IMR-90 (cell line): ENCODE measurements around the gene TFAM. TPM values are rescaled to one million over a fixed set of nuclear protein-coding genes. Genes with fewer than 3 reads are reported as not detected.

Experiments
- ATAC-seq: fragments of 200-7000 bp; cut with Tn5 transposase; 2 replicates; pipeline ENCODE4 v1.9.1; 2020; ENCODE audit warnings: low read depth, mild to moderate bottlenecking, moderate library complexity
- BruUV-seq: library from RNA; stranded (reverse); fragments of 400-500 nt; replicated peaks from 2 replicates; lab custom pipeline; 2021; lab: Mats Ljungman, UMichigan
- CTCF ChIA-PET: fragments of 300-600 bp; formaldehyde crosslinking; extraction: SDS; loops from one replicate; lab custom pipeline; 2021; ENCODE audit warnings: antibody characterized with exemption; lab: Yijun Ruan, JAX
- POLR2A ChIA-PET: fragments of 300-600 bp; sonication (Branson Sonifier 250); formaldehyde crosslinking; loops from one replicate; lab custom pipeline; 2022; ENCODE audit warnings: antibody characterized with exemption; ENCODE audit not compliant: unreplicated experiment; lab: Charles Lee
- DNase-seq: peaks from one replicate; pipeline ENCODE4 v3.0.0; 2013
- H2AFZ ChIP-seq: replicated peaks from 2 replicates; pipeline ENCODE3; 2013; ENCODE audit warnings: low read length, mild to moderate bottlenecking; ENCODE audit not compliant: poor library complexity
- H2AK5ac ChIP-seq: 2 replicates; pipeline ENCODE4 v1.6.1; 2013; ENCODE audit warnings: low read depth, low read length, inconsistent platforms
- H2AK9ac ChIP-seq: replicated peaks from 2 replicates; pipeline ENCODE3; 2013; ENCODE audit warnings: mild to moderate bottlenecking, low read depth, low read length, moderate library complexity; ENCODE audit not compliant: poor library complexity
- H2BK120ac ChIP-seq: 2 replicates; pipeline ENCODE4 v1.6.1; 2013; ENCODE audit warnings: low read depth, low read length, inconsistent platforms
- H2BK15ac ChIP-seq: 3 replicates; pipeline ENCODE4 v1.6.1; 2013; ENCODE audit warnings: low read depth, low read length, inconsistent platforms
- H2BK20ac ChIP-seq: 2 replicates; pipeline ENCODE4 v1.6.1; 2013; ENCODE audit warnings: low read depth, mild to moderate bottlenecking, inconsistent platforms, low read length, moderate library complexity
- H2BK5ac ChIP-seq: 2 replicates; pipeline ENCODE4 v1.6.1; 2013; ENCODE audit warnings: mild to moderate bottlenecking, low read depth, low read length, inconsistent platforms; ENCODE audit not compliant: poor library complexity, severe bottlenecking
- H3K14ac ChIP-seq: replicated peaks from 2 replicates; pipeline ENCODE4 v1.6.1; 2013; ENCODE audit warnings: low read depth, low read length, inconsistent platforms
- H3K18ac ChIP-seq: 2 replicates; pipeline ENCODE4 v1.6.1; 2013; ENCODE audit warnings: low read depth, low read length, control low read depth
- H3K23ac ChIP-seq: 2 replicates; pipeline ENCODE4 v1.6.1; 2013; ENCODE audit warnings: low read depth, low read length, inconsistent platforms
- H3K27ac ChIP-seq: 2 replicates; pipeline ENCODE4 v1.5.1; 2013; ENCODE audit warnings: mild to moderate bottlenecking, control low read depth, low read length; ENCODE audit not compliant: insufficient read depth
- H3K27me3 ChIP-seq: 2 replicates; pipeline ENCODE4 v1.6.1; 2013; ENCODE audit warnings: low read length; ENCODE audit not compliant: control insufficient read depth, insufficient read depth
- H3K36me3 ChIP-seq: 2 replicates; pipeline ENCODE4 v1.6.1; 2013; ENCODE audit warnings: low read length, mixed read lengths; ENCODE audit not compliant: control insufficient read depth, insufficient read depth
- H3K4ac ChIP-seq: 2 replicates; pipeline ENCODE4 v1.6.1; 2013; ENCODE audit warnings: low read depth, low read length, inconsistent platforms
- H3K4me1 ChIP-seq: 2 replicates; pipeline ENCODE4 v1.6.1; 2013; ENCODE audit warnings: low read length, mixed read lengths; ENCODE audit not compliant: control insufficient read depth, insufficient read depth
- H3K4me2 ChIP-seq: 2 replicates; pipeline ENCODE4 v1.6.1; 2013; ENCODE audit warnings: low read depth, mild to moderate bottlenecking, control low read depth, low read length, moderate library complexity
- H3K4me3 ChIP-seq: 2 replicates; pipeline ENCODE4 v1.5.1; 2013; ENCODE audit warnings: low read depth, mild to moderate bottlenecking, control low read depth, low read length, moderate library complexity; ENCODE audit not compliant: insufficient read depth
- H3K56ac ChIP-seq: 2 replicates; pipeline ENCODE4 v1.6.1; 2013; ENCODE audit warnings: low read length, inconsistent platforms; ENCODE audit not compliant: insufficient read depth; ENCODE audit errors: extremely low read depth
- H3K79me1 ChIP-seq, 2 experiments: 2 replicates each; pipeline ENCODE4 v1.6.1; 2013; ENCODE audit warnings: low read length in 2 of 2, inconsistent platforms in 1 of 2, low read depth in 1 of 2
- H3K9ac ChIP-seq: 2 replicates; pipeline ENCODE4 v1.6.1; 2013; ENCODE audit warnings: low read depth, low read length, control low read depth
- H3K9me1 ChIP-seq: 2 replicates; pipeline ENCODE4 v1.6.1; 2013; ENCODE audit warnings: low read length, inconsistent platforms; ENCODE audit not compliant: insufficient read depth
- H3K9me3 ChIP-seq: 2 replicates; pipeline ENCODE4 v1.6.1; 2013; ENCODE audit warnings: low read length; ENCODE audit not compliant: control insufficient read depth, insufficient read depth
- H4K20me1 ChIP-seq: 2 replicates; pipeline ENCODE4 v1.6.1; 2013; ENCODE audit warnings: low read length, inconsistent platforms; ENCODE audit not compliant: insufficient read depth
- H4K5ac ChIP-seq: 2 replicates; pipeline ENCODE4 v1.6.1; 2013; ENCODE audit warnings: mild to moderate bottlenecking, low read depth, low read length, control low read depth
- H4K8ac ChIP-seq, 2 experiments: 2 replicates each; pipeline ENCODE4 v1.6.1; 2013; ENCODE audit warnings: low read depth in 2 of 2, low read length in 2 of 2, control low read depth in 1 of 2, inconsistent platforms in 1 of 2
- H4K91ac ChIP-seq: 2 replicates; pipeline ENCODE4 v1.6.1; 2013; ENCODE audit warnings: low read depth, low read length, inconsistent platforms; ENCODE audit not compliant: insufficient read depth
- BHLHE40 ChIP-seq: fragments of 150-350 bp; IDR thresholded peaks from 2 replicates; pipeline ENCODE4 v1.6.1; 2016; ENCODE audit warnings: mild to moderate bottlenecking, low read depth, low read length
- CHD1 ChIP-seq: IDR thresholded peaks from 2 replicates; pipeline ENCODE4 v1.6.1; 2012; ENCODE audit warnings: low read depth, low read length, improper control_type of control experiment
- FOS ChIP-seq: fragments of 150-350 bp; IDR thresholded peaks from 2 replicates; pipeline ENCODE4 v1.6.1; 2016; ENCODE audit warnings: low read depth, low read length
- NFE2L2 ChIP-seq: fragments of 150-350 bp; IDR thresholded peaks from 2 replicates; pipeline ENCODE4 v1.6.1; 2016; ENCODE audit warnings: low read depth, mild to moderate bottlenecking, low read length
- WGBS, 2 experiments: methylation state at CpG; one replicate each; pipeline versions ENCODE4 v1.1.5 to v1.1.7; 2013; ENCODE audit warnings: missing lambda C conversion rate in 2 of 2; ENCODE audit not compliant: insufficient read length in 1 of 2; ENCODE audit errors: extremely low coverage in 2 of 2; 5-methylcytosine and 5-hydroxymethylcytosine counted together
- dilution Hi-C: fragments of 300-500 bp; cut with HindIII; formaldehyde crosslinking; loops from one replicate; pipeline ENCODE4 v1.14.3; 2018; ENCODE audit warnings: low sequenced_read_pairs; ENCODE audit not compliant: unreplicated experiment
- in situ Hi-C: fragments of 300-500 bp; cut with MboI; formaldehyde crosslinking; loops from 3 replicates; pipeline ENCODE4 v1.14.3; 2019; ENCODE audit warnings: low sequenced_read_pairs, inconsistent platforms, mixed read lengths
- intact Hi-C: fragments of 100-400 bp; cut with micrococcal nuclease; formaldehyde crosslinking; loops from 2 replicates; pipeline ENCODE4 v1.10.0; 2022
- polyA plus RNA-seq, 3 experiments: library from polyadenylated mRNA; depleted of rRNA; stranded (reverse); fragments of >200 nt; gene quantifications; 2 replicates each; pipeline ENCODE4 v1.2.3, GENCODE V29; 2012; ENCODE audit warnings: low replicate concordance in 1 of 3
- total RNA-seq: library from RNA; depleted of rRNA; stranded (reverse); fragments of >200 nt; gene quantifications from 2 replicates; pipeline ENCODE4 v1.2.3, GENCODE V29; 2012

Gene TFAM
- total and polyA plus RNA-seq, 2 of the 4 experiments (the other 2 are of a cell fraction): 7.6 to 16.7 TPM

DNA sequence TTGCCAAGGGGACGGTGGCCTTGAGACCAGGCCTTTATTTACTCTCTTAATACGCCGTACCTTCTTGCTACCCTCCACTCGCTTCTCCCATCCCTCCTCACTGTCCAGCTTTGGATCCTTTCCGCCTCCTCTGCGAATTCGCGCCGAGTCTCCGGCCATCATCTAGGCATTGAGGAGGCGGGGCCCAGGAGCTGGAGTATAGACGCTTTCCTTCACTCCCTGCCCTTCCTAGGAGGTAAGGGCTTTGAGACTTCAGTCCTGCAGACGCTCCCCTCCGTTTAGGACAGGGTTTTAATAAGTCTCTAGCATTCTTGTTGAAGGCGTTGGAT is 538 bp downstream of the TFAM start:
- 0% methylated on average over 1 of the region's 15 CpGs; no CpG with 5 or more reads in 1 of the 2 experiments for WGBS, 2 experiments
- BruUV-seq: TSS peak; percentile 73
- in situ Hi-C loops: no loop called here

More for the DNA sequence above, 538 bp downstream of the TFAM start:
- H3K36me3 ChIP-seq: peaks cover 8% of the 10 kb centered on the region
- H3K18ac ChIP-seq: no peak overlapping the region
- peak overlapping the region; percentile 89 for H3K23ac ChIP-seq
- H3K79me1 ChIP-seq: peaks cover 14 to 21% of the 10 kb centered on the region in 2 experiments; a peak in 3 of 4 replicates
- peak overlapping the region; percentile 57; the same call in 1 of the 2 replicates for H4K5ac ChIP-seq
- H3K27me3 ChIP-seq: no peaks in the 10 kb centered on the region
- POLR2A ChIA-PET: no interaction called here
- H2AFZ ChIP-seq: peak overlapping the region; percentile 97
- CTCF ChIA-PET: interaction anchor here (0.5 kb wide), 1 partner anchor 209 kb away, joined by 3 read pairs; no protein-coding TSS in a partner anchor
- intact Hi-C loops (loop anchor here (2.0 kb wide), 2 partner anchors 87 to 209 kb away; no protein-coding TSS in a partner anchor), dilution Hi-C loops (no loop called here)
- peak overlapping the region; percentile 78 for H3K27ac ChIP-seq
- peak; percentile 22; the same call in 1 of the 2 replicates for ATAC-seq
- H4K8ac ChIP-seq: peak overlapping the region; percentile 68 to 96; a peak in 3 of 4 replicates
- H3K4ac ChIP-seq: peak overlapping the region; percentile 81
- peak overlapping the region; percentile 86 for H3K9ac ChIP-seq
- no peaks in the 10 kb centered on the region for H4K20me1 ChIP-seq
- H2BK120ac ChIP-seq: peak overlapping the region; percentile 22; the same call in 1 of the 2 replicates
- H4K91ac ChIP-seq: peak overlapping the region; percentile 86; the same call in 1 of the 2 replicates
- peak overlapping the region; percentile 12 for H2AK5ac ChIP-seq
- H3K9me1 ChIP-seq: no peaks in the 10 kb centered on the region
- TF ChIP-seq FOS (no peak), BHLHE40 (no peak), NFE2L2 (no peak), CHD1 (no peak)
- 0 out of 3 replicates have a peak overlapping the region, but pooled peaks have one; percentile 62 for H2BK15ac ChIP-seq
- H3K4me1 ChIP-seq: no peaks in the 10 kb centered on the region; the same call in 1 of the 2 replicates
- peak overlapping the region; percentile 80 for H3K14ac ChIP-seq
- H3K56ac ChIP-seq: peak overlapping the region; percentile 46; the same call in 1 of the 2 replicates
- peak; percentile 17 for DNase-seq
- peak overlapping the region; percentile 97 for H3K4me2 ChIP-seq
- peak overlapping the region; percentile 83 for H3K4me3 ChIP-seq
- peak overlapping the region; percentile 92 for H2AK9ac ChIP-seq
- peak overlapping the region; percentile 77 for H2BK5ac ChIP-seq
- H3K9me3 ChIP-seq: no peaks in the 10 kb centered on the region
- no peak overlapping the region for H2BK20ac ChIP-seq
